Measurements from ENCODE around the gene ST7. TPM values are rescaled to one million over a fixed set of nuclear protein-coding genes. Genes with fewer than 3 reads are reported as not detected.
A peak's percentile ranks its signal among the peaks of the same experiment; 100 is the strongest.

Gene ST7
- total RNA-seq, 1 experiment from 2014 or later, result 12.9 TPM

GRCh38 chr7:116929914-116930913, 23.1 kb upstream of the ST7 start:
- Histone ChIP-seq H2BK120ac (ENCODE audit: low read depth, low read length, poor library complexity, severe bottlenecking) (no peak overlapping the region), H3K9me3 (ENCODE audit: control insufficient read depth, low read depth, low read length) (no peaks in the 10 kb centered on the region), H3K27me3 (ENCODE audit: insufficient read depth, low read length) (no peaks in the 10 kb centered on the region; the same call in 1 of the 2 replicates), H3K79me2 (ENCODE audit: insufficient read depth, low read length) (no peaks in the 10 kb centered on the region), H3K18ac (ENCODE audit: insufficient read length, low read depth, low read length) (no peak overlapping the region), H3K4ac (ENCODE audit: low read depth, low read length) (no peak overlapping the region), H3K9ac (ENCODE audit: extremely low read depth, insufficient read length, low read length) (no peak overlapping the region), H2BK20ac (ENCODE audit: low read depth, low read length, poor library complexity, severe bottlenecking) (no peak overlapping the region), H2AK5ac (ENCODE audit: insufficient read length, low read length) (no peak overlapping the region), H3K4me2 (ENCODE audit: insufficient read depth, insufficient read length, low read length) (no peak overlapping the region), H2BK12ac (ENCODE audit: insufficient read length, low read depth, low read length) (no peak overlapping the region), H3K14ac (ENCODE audit: insufficient read depth, low read length) (no peak overlapping the region), H3K27ac (ENCODE audit: insufficient read length, low read depth, low read length) (no peak overlapping the region), H3T11ph (ENCODE audit: low read length) (no peak overlapping the region), H4K91ac (ENCODE audit: insufficient read length, low read depth, low read length) (no peak overlapping the region), H3K23me2 (ENCODE audit: insufficient read length, low read depth, low read length, poor library complexity, severe bottlenecking) (no peaks in the 10 kb centered on the region), H2AFZ (ENCODE audit: low read length) (no peak overlapping the region), H3K23ac (ENCODE audit: insufficient read length, low read depth, low read length) (no peak overlapping the region), H2BK5ac (ENCODE audit: insufficient read length, low read length) (no peak overlapping the region), H3K56ac (ENCODE audit: insufficient read length, low read depth, low read length) (no peak overlapping the region), H2BK15ac (ENCODE audit: low read depth, low read length) (no peak overlapping the region), H4K20me1 (ENCODE audit: control insufficient read depth, insufficient read depth, insufficient read length) (no peaks in the 10 kb centered on the region), H3K79me1 (ENCODE audit: insufficient read depth, low read depth, low read length, poor library complexity, severe bottlenecking) (no peaks in the 10 kb centered on the region), H4K8ac (replicated peaks; ENCODE audit: insufficient read length, low read depth, low read length) (no peak overlapping the region), H3K4me1 (ENCODE audit: insufficient read depth, low read length) (0 out of 2 replicates have a peak, but pooled peaks cover 3% of the 10 kb centered on the region), H4K5ac (ENCODE audit: insufficient read length, low read depth, low read length) (no peak overlapping the region)
- Mint-ChIP-seq H3K4me1 (peaks cover 9 to 13% of the 10 kb centered on the region in 2 experiments), H3K4me3 (no peak overlapping the region), H3K27me3 (ENCODE audit: low read depth) (peaks cover 9% of the 10 kb centered on the region), H3K27ac (no peak overlapping the region), H3K9me3 (no peaks in the 10 kb centered on the region), H3K36me3 (ENCODE audit: insufficient read depth in 1 of 3, low read depth in 3 of 3) (no peaks in the 10 kb centered on the region)
- TF ChIP-seq CTCF (conservative IDR thresholded peaks at IDR 0.05), result peak; percentile 94
- no CpG with 5 or more reads among the region's 25 CpGs for WGBS (ENCODE audit: extremely low coverage, insufficient read length, low lambda C conversion rate)
- peak; percentile 82 for DNase-seq
